HEK293T (cell line): ENCODE measurements around the gene EML4.

Experiments
- BHLHE40 ChIP-seq: fragments of 450-650 bp; IDR thresholded peaks from 2 replicates; pipeline ENCODE4 v1.6.1; 2016; ENCODE audit warnings: mild to moderate bottlenecking, moderate library complexity, borderline replicate concordance
- CTBP1 ChIP-seq: fragments of 450-650 bp; IDR thresholded peaks from 2 replicates; pipeline ENCODE4 v1.6.1; 2016; ENCODE audit warnings: borderline replicate concordance
- ELF4 ChIP-seq: fragments of 450-650 bp; IDR thresholded peaks from 2 replicates; pipeline ENCODE4 v1.6.1; 2017; ENCODE audit warnings: antibody characterized with exemption
- FOXA1 ChIP-seq: fragments of 450-650 bp; IDR thresholded peaks from 2 replicates; pipeline ENCODE4 v1.6.1; 2016; ENCODE audit warnings: mild to moderate bottlenecking
- FOXM1 ChIP-seq: fragments of 450-650 bp; IDR thresholded peaks from 2 replicates; pipeline ENCODE4 v1.6.1; 2017; ENCODE audit warnings: mild to moderate bottlenecking, borderline replicate concordance
- HDGF ChIP-seq: fragments of 450-650 bp; IDR thresholded peaks from 2 replicates; pipeline ENCODE4 v1.6.1; 2017; ENCODE audit warnings: antibody characterized with exemption, borderline replicate concordance
- NFRKB ChIP-seq: fragments of 450-650 bp; IDR thresholded peaks from 2 replicates; pipeline ENCODE4 v1.6.1; 2016; ENCODE audit warnings: mild to moderate bottlenecking, moderate library complexity

DNA sequence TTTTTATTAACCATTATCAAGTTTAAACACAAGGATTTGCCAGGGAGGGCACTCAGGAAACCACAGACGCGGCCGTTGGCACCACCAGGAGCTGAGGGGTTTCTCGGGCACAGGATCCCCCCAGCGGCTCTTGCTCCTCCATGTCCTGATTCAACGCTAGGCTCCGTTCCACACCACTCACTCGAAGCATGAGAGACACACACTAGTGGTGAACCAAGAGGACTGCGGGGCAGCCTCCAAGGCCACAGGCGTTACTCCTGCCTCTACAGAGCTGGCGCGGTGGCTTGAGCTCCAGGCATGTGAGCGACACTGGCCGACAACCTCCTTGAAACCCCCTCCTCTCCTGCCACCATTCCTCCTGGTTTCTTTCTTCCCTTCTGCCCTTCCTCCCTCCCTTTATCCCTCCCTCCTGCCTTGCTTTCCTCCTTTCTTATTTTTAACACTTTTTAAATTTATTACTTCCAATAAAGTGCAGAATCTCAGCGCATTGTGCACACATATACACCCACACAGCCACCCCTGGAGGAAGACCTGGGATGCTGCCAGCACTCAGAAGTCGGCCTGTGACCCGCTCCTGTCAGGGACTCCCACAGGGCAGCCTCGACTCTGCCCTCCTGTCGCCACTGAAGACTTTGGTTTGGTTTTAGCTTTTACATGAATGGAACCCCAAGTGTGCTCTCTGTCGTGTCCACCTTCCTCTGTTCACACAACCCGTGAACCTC is 170.2 kb downstream of the EML4 start:
- TF ChIP-seq ELF4 (no peak), NFRKB (no peak), HDGF (no peak), FOXM1 (no peak), BHLHE40 (no peak), FOXA1 (no peak), CTBP1 (no peak)
